HCT116 (cell line): ENCODE measurements around the gene DENND5A.

Experiments
- ELF1 ChIP-seq: IDR thresholded peaks from 2 replicates; pipeline ENCODE4 v1.6.1; 2012; ENCODE audit warnings: low read depth, borderline replicate concordance
- EZH2 ChIP-seq: fragments of 200-600 bp; sonication (generic); IDR thresholded peaks from 2 replicates; pipeline ENCODE4 v1.6.1; 2017; ENCODE audit warnings: antibody characterized with exemption, mixed run types
- EZH2phosphoT487 ChIP-seq: fragments of 200-600 bp; IDR thresholded peaks from 2 replicates; pipeline ENCODE4 v1.6.1; 2018; ENCODE audit warnings: antibody characterized with exemption, borderline replicate concordance
- POLR2A ChIP-seq: IDR thresholded peaks from 2 replicates; pipeline ENCODE4 v1.7.0; 2011; ENCODE audit warnings: borderline replicate concordance; ENCODE audit not compliant: insufficient read depth, insufficient read length; ENCODE audit errors: extremely low read depth
- POLR2AphosphoS5 ChIP-seq: IDR thresholded peaks from 2 replicates; pipeline ENCODE4 v1.6.1; 2011; ENCODE audit warnings: mild to moderate bottlenecking, low read depth, low read length, moderate library complexity
- RAD21 ChIP-seq: IDR thresholded peaks from 2 replicates; pipeline ENCODE4 v1.6.1; 2012; ENCODE audit warnings: low read depth, mild to moderate bottlenecking
- SIN3A ChIP-seq: IDR thresholded peaks from 2 replicates; pipeline ENCODE4 v1.6.1; 2012; ENCODE audit warnings: low read depth
- SP1 ChIP-seq: IDR thresholded peaks from 2 replicates; pipeline ENCODE4 v1.6.1; 2012; ENCODE audit warnings: low read depth
- SRF ChIP-seq: IDR thresholded peaks from 2 replicates; pipeline ENCODE4 v1.6.1; 2012; ENCODE audit warnings: low read depth
- YY1 ChIP-seq: IDR thresholded peaks from 2 replicates; pipeline ENCODE4 v1.6.1; 2011; ENCODE audit warnings: low read length, low read depth, moderate library complexity, mild to moderate bottlenecking; ENCODE audit not compliant: insufficient replicate concordance; ENCODE audit errors: extremely low read depth
- ZNF274 ChIP-seq: fragments of 200-500 bp; sonication (Bioruptor generic); IDR thresholded peaks from 2 replicates; pipeline ENCODE4 v1.6.1; 2014; ENCODE audit warnings: mild to moderate bottlenecking, low read depth, low read length, inconsistent platforms
- TF ChIP-seq, protein P1 (sequence below), 3 experiments: fragments of 200-600 bp in 1 of 3; sonication (generic) in 1 of 3; IDR thresholded peaks in 2 of 3; conservative IDR thresholded peaks in 1 of 3; 2 replicates each; pipeline ENCODE4 v1.5.1; 2012 to 2017; ENCODE audit warnings: low read depth in 2 of 3, low read length in 2 of 3, antibody characterized with exemption in 1 of 3, borderline replicate concordance in 1 of 3, control low read depth in 1 of 3, mild to moderate bottlenecking in 1 of 3, mixed read lengths in 1 of 3, mixed run types in 1 of 3, moderate library complexity in 1 of 3; ENCODE audit not compliant: insufficient read depth in 1 of 3
- TF ChIP-seq, protein P2 (sequence below): IDR thresholded peaks from 2 replicates; pipeline ENCODE4 v1.6.1; 2012
- TF ChIP-seq, protein P3 (sequence below): IDR thresholded peaks from 2 replicates; pipeline ENCODE4 v1.6.1; 2012

DNA sequence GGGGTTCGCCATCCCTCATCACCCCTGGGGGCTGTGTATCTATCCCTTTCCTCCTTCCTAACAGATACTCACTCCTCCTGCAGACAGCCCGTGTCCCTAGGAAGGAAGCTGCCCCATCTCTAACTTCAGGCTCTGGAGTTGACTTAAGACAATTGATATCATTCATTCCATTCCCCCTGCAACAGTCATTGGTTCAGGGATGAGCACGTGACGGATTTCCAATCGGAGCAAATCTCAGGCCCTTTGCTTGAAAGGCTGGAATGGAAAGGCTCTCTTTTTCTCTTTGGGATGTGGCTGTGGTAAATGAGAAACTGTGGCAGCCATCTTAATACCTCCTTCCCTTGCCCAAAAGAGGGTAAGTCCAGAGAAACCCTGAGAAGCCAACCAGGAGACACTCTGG, 168.7 kb downstream of the DENND5A start:
- no peak for TF ChIP-seq POLR2AphosphoS5
- TF ChIP-seq, protein P1, sequence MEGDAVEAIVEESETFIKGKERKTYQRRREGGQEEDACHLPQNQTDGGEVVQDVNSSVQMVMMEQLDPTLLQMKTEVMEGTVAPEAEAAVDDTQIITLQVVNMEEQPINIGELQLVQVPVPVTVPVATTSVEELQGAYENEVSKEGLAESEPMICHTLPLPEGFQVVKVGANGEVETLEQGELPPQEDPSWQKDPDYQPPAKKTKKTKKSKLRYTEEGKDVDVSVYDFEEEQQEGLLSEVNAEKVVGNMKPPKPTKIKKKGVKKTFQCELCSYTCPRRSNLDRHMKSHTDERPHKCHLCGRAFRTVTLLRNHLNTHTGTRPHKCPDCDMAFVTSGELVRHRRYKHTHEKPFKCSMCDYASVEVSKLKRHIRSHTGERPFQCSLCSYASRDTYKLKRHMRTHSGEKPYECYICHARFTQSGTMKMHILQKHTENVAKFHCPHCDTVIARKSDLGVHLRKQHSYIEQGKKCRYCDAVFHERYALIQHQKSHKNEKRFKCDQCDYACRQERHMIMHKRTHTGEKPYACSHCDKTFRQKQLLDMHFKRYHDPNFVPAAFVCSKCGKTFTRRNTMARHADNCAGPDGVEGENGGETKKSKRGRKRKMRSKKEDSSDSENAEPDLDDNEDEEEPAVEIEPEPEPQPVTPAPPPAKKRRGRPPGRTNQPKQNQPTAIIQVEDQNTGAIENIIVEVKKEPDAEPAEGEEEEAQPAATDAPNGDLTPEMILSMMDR (IDR thresholded peaks at IDR 0.05 in 2 of 3, conservative IDR thresholded peaks at IDR 0.05 in 1 of 3; ENCODE audit: borderline replicate concordance in 1 of 3, insufficient read depth in 1 of 3, low read depth in 2 of 3, low read length in 2 of 3), result no peak
- TF ChIP-seq EZH2, result no peak
- TF ChIP-seq ZNF274, result no peak
- TF ChIP-seq POLR2A, result no peak
- TF ChIP-seq EZH2phosphoT487, result no peak
- TF ChIP-seq, protein P2, sequence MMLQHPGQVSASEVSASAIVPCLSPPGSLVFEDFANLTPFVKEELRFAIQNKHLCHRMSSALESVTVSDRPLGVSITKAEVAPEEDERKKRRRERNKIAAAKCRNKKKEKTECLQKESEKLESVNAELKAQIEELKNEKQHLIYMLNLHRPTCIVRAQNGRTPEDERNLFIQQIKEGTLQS, result no peak
- TF ChIP-seq SIN3A, result no peak
- TF ChIP-seq RAD21, result no peak
- no peak for TF ChIP-seq ELF1
- no peak for TF ChIP-seq YY1
- TF ChIP-seq, protein P3, sequence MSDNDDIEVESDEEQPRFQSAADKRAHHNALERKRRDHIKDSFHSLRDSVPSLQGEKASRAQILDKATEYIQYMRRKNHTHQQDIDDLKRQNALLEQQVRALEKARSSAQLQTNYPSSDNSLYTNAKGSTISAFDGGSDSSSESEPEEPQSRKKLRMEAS, result no peak
- no peak for TF ChIP-seq SRF
- TF ChIP-seq SP1, result no peak
